Activated CD4-positive, alpha-beta memory T cell treated with anti-CD3 and anti-CD28 coated beads, Interleukin-2, amount 10 ng/mL, durations not matched to agents 7 days and 5 days (primary cell): ENCODE data around the gene MDM4. TPM values are rescaled to one million over a fixed set of nuclear protein-coding genes. Genes with fewer than 3 reads are reported as not detected.
A peak's percentile ranks its signal among the peaks of the same experiment; 100 is the strongest.
"Not testable (repeated sequence)": the region's sequence is repeated elsewhere in the genome, so short reads cannot be mapped to it uniquely, and the experiment has no call there.

ENCODE experiments used
- CTCF ChIA-PET: fragments of 350-600 bp; sonication (Branson Sonifier 250); formaldehyde crosslinking; loops from one replicate; lab custom pipeline; 2021; ENCODE audit warnings: antibody characterized with exemption, inconsistent platforms; lab: Charles Lee
- POLR2A ChIA-PET: fragments of 350-600 bp; sonication (Branson Sonifier 250); formaldehyde crosslinking; loops from one replicate; lab custom pipeline; 2021; ENCODE audit warnings: antibody characterized with exemption; lab: Charles Lee
- DNase-seq: peaks from one replicate; pipeline ENCODE4 v3.0.0-alpha.2; 2020
- H3K27ac Mint-ChIP-seq: one replicate; pipeline ENCODE4 v1.8.0; 2021; ENCODE audit warnings: mild to moderate bottlenecking, mixed read lengths
- H3K27me3 Mint-ChIP-seq: one replicate; pipeline ENCODE4 v1.8.0; 2021; ENCODE audit warnings: mixed read lengths
- H3K36me3 Mint-ChIP-seq: one replicate; pipeline ENCODE4 v1.8.0; 2021; ENCODE audit warnings: low read depth, mixed read lengths
- H3K4me1 Mint-ChIP-seq: one replicate; pipeline ENCODE4 v1.8.0; 2021; ENCODE audit warnings: mixed read lengths
- H3K4me3 Mint-ChIP-seq: one replicate; pipeline ENCODE4 v1.8.0; 2021; ENCODE audit warnings: mild to moderate bottlenecking, mixed read lengths
- H3K9me3 Mint-ChIP-seq: one replicate; pipeline ENCODE4 v1.8.0; 2021; ENCODE audit warnings: mixed read lengths
- total RNA-seq, 2 experiments: library from RNA; stranded (reverse); gene quantifications; one replicate each; pipeline ENCODE4 v1.2.3, GENCODE V29; 2021

Gene MDM4
- total RNA-seq, 2 experiments from 2014 or later, result 85.1 to 95.4 TPM

DNA sequence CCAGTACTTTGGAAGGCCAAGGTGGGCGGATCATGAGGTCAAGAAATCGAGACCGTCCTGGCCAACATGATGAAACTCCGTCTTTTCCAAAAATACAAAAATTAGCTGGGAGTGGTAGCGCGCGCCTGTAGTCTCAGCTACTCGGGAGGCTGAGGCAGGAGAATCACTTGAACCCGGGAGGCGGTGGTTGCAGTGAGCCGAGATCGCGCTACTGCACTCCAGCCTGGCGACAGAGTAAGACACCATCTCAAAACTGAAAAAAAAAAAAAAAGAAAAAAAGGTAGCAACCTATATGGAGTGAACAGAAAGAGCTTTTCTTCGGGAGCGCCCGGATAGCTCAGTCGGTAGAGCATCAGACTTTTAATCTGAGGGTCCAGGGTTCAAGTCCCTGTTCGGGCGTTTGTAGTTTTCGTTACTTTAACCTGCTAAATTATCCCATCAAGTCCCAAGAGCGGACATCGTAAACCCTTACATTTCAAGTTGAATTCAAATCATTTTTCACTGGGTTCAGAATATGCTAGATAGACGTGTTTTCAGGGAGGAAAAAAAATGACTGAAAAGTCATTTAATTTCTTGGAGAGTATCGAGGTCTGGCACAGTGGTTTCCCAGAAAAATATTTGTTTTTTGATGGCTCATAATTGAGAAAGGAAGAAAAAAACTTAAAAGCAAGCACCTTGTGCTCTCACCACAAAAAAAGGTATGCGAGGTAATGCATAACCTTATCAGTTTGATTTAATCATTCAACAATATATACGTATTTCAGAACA, 9.8 kb upstream of the MDM4 start:
- peak; percentile 82 for DNase-seq
- Mint-ChIP-seq H3K27ac (peak overlapping the region; percentile 98), H3K9me3 (no peaks in the 10 kb centered on the region), H3K4me3 (peak overlapping the region; percentile 84), H3K27me3 (no peaks in the 10 kb centered on the region), H3K36me3 (peaks cover 7% of the 10 kb centered on the region), H3K4me1 (peaks cover 37% of the 10 kb centered on the region)
- ChIA-PET CTCF (interaction anchor here (0.8 to 19.8 kb wide), 21 partner anchors 9 to 301 kb away, joined by 3 to 519 read pairs (median 6); partner anchors contain the start of genes MDM4 and PIK3C2B), POLR2A (interaction anchor here (0.7 to 4.4 kb wide), 18 partner anchors 8 to 96 kb away, joined by 3 to 140 read pairs (median 6); partner anchors contain the start of genes MDM4 and PIK3C2B)

GRCh38 chr1:204506969-204507316, 9.3 kb upstream of the MDM4 start:
- CTCF ChIA-PET, result interaction anchor here (0.9 to 19.8 kb wide), 19 partner anchors 9 to 300 kb away, joined by 3 to 519 read pairs (median 6); partner anchors contain the start of genes MDM4 and PIK3C2B
- POLR2A ChIA-PET, result interaction anchor here (0.9 to 4.4 kb wide), 16 partner anchors 9 to 97 kb away, joined by 3 to 140 read pairs (median 7); partner anchors contain the start of genes MDM4 and PIK3C2B
- H3K27ac Mint-ChIP-seq, result peak overlapping the region; percentile 98

DNA sequence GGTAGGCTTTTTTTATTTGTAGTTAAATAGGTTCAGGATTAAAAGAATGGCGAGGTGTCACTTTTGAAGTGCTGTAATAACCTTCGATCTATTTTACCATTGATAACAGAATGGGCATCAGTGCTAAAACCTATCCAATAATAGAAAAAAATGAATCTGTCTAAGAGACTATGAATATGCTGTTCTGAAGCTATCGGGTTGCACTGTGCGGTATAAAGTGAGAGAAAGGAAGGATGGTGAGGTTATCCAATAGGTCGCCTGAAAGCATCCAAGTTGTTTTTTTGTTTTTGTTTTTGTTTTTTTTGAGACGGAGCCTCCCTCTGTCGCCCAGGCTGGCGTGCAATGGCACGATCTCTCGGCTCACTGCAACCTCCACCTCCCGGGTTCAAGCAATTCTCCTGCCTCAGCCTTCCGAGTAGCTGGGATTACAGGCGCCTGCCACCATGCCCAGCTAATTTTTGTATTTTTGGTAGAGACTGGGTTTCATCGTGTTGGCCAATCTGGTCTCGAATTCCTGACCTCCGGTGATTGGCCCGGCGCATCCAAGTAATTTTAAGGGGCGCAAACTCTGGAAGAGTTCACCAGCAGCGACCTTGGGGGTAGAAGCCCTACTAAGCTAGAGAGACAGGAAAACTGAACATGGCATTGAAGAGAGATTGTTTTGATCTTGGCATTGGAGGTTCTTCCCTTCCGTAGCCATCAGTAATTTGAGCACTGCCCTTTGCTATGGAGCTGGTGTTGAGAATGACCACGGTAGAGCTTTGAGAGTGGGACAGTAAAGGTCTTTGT, 8.7 kb upstream of the MDM4 start:
- Mint-ChIP-seq H3K4me3 (peak overlapping the region; percentile 84), H3K9me3 (no peaks in the 10 kb centered on the region), H3K27me3 (no peaks in the 10 kb centered on the region), H3K27ac (peak overlapping the region; percentile 98), H3K4me1 (peaks cover 44% of the 10 kb centered on the region), H3K36me3 (peaks cover 7% of the 10 kb centered on the region)
- POLR2A ChIA-PET, result interaction anchor here (0.9 to 4.4 kb wide), 14 partner anchors 9 to 97 kb away, joined by 3 to 140 read pairs (median 7); partner anchors contain the start of genes MDM4 and PIK3C2B
- CTCF ChIA-PET, result interaction anchor here (1.2 to 19.8 kb wide), 13 partner anchors 9 to 300 kb away, joined by 3 to 519 read pairs (median 10); partner anchors contain the start of genes MDM4 and PIK3C2B
- DNase-seq, result peak; percentile 35

More at GRCh38 chr1:204506969-204507316, 9.3 kb upstream of the MDM4 start:
- peak; percentile 90 for DNase-seq
- Mint-ChIP-seq H3K27me3 (no peaks in the 10 kb centered on the region), H3K4me1 (peaks cover 39% of the 10 kb centered on the region), H3K4me3 (peak overlapping the region; percentile 84), H3K9me3 (no peaks in the 10 kb centered on the region), H3K36me3 (peaks cover 7% of the 10 kb centered on the region)

GRCh38 chr1:204509186-204509635, 7.0 kb upstream of the MDM4 start:
- DNase-seq, result no peak
- peaks cover 50% of the 10 kb centered on the region for H3K4me1 Mint-ChIP-seq
- H3K27ac Mint-ChIP-seq, result no peak overlapping the region

DNA sequence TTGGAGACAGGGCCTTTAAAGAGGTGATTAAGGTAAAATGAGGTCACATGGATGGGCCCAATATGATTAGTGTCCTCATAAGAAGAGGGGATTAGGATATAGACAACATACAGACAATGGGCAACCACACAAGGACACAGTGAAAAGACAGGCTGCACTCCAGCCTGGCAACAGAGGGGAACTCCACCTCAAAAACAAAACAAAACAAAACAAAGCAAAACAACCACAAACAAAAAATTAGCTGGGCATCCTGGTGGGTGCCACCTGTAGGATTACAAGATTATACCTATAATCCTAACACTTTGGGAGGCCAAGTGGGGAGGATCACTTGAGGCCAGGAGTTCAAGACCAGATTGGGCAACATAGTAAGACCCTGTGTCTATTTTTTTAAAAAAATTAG, 4.8 kb upstream of the MDM4 start:
- CTCF ChIA-PET, result no interaction called here
- peaks cover 4% of the 10 kb centered on the region for H3K36me3 Mint-ChIP-seq
- H3K27me3 Mint-ChIP-seq, result no peaks in the 10 kb centered on the region
- H3K27ac Mint-ChIP-seq, result peak overlapping the region; percentile 56
- no peaks in the 10 kb centered on the region for H3K9me3 Mint-ChIP-seq
- no peak overlapping the region for H3K4me3 Mint-ChIP-seq
- POLR2A ChIA-PET, result no interaction called here
- H3K4me1 Mint-ChIP-seq, result peaks cover 44% of the 10 kb centered on the region
- DNase-seq, result no peak

More at GRCh38 chr1:204509186-204509635, 7.0 kb upstream of the MDM4 start:
- Mint-ChIP-seq H3K4me3 (no peak overlapping the region), H3K36me3 (peaks cover 7% of the 10 kb centered on the region), H3K9me3 (no peaks in the 10 kb centered on the region), H3K27me3 (no peaks in the 10 kb centered on the region)
- POLR2A ChIA-PET, result interaction anchor here (3.2 kb wide), 1 partner anchor 17 kb away, joined by 13 read pairs; no protein-coding TSS in a partner anchor
- CTCF ChIA-PET, result interaction anchor here (5.2 to 19.8 kb wide), 4 partner anchors 7 to 111 kb away, joined by 37 to 519 read pairs (median 220); partner anchors contain the start of gene MDM4

- Mint-ChIP-seq H3K36me3 (peaks cover 4% of the 10 kb centered on the region), H3K27ac (peak overlapping the region; percentile 99), H3K4me3 (peak overlapping the region; percentile 77), H3K4me1 (peaks cover 40% of the 10 kb centered on the region), H3K9me3 (no peaks in the 10 kb centered on the region), H3K27me3 (no peaks in the 10 kb centered on the region)
- ChIA-PET CTCF (interaction anchor here (0.7 to 7.2 kb wide), 8 partner anchors 6 to 294 kb away, joined by 3 to 71 read pairs (median 4); partner anchors contain the start of gene PIK3C2B), POLR2A (interaction anchor here (0.8 to 2.0 kb wide), 10 partner anchors 8 to 106 kb away, joined by 3 to 9 read pairs (median 4); partner anchors contain the start of gene PIK3C2B)
- DNase-seq, result peak; percentile 59
These were observed 3.0 kb upstream of the MDM4 start for GRCh38 chr1:204513117-204513716.

- H3K4me3 Mint-ChIP-seq, result peak overlapping the region; percentile 14
- peaks cover 53% of the 10 kb centered on the region for H3K4me1 Mint-ChIP-seq
- H3K27ac Mint-ChIP-seq, result peak overlapping the region; percentile 38
- ChIA-PET POLR2A (interaction anchor here (0.6 to 6.4 kb wide), 8 partner anchors 8 to 292 kb away, joined by 3 to 140 read pairs (median 6); no protein-coding TSS in a partner anchor), CTCF (interaction anchor here (0.7 to 7.2 kb wide), 6 partner anchors 8 to 68 kb away, joined by 3 to 71 read pairs (median 6); no protein-coding TSS in a partner anchor)
- H3K9me3 Mint-ChIP-seq, result no peaks in the 10 kb centered on the region
- DNase-seq, result no peak
- H3K27me3 Mint-ChIP-seq, result no peaks in the 10 kb centered on the region
- peaks cover 17% of the 10 kb centered on the region for H3K36me3 Mint-ChIP-seq
These were observed 1.4 kb upstream of the MDM4 start for GRCh38 chr1:204514828-204515227.

DNA sequence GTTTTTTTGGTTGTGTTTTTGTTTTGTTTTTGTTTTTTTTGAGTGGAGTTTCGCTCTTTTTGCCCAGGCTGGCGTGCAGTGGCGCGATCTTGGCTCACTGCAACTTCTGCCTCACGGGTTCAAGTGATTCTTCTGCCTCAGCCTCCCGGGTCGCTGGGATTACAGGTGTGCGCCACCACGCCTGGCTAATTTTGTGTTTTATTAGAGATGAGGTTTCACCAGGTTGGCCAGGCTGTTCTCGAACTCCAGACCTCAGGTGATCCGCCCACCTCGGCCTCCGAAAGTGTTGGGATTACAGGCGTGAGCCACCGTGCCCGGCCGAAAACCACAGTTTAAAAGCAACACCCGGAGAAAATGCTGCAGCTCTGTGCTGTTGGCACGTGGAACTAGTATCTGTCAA, 1.2 kb downstream of the MDM4 start:
- not testable (repeated sequence) for DNase-seq, H3K27ac Mint-ChIP-seq, H3K9me3 Mint-ChIP-seq, H3K27me3 Mint-ChIP-seq, H3K4me3 Mint-ChIP-seq
- H3K36me3 Mint-ChIP-seq, result peaks cover 31% of the 10 kb centered on the region
- CTCF ChIA-PET, result interaction anchor here (0.5 to 7.2 kb wide), 10 partner anchors 10 to 570 kb away, joined by 3 to 71 read pairs (median 6); no protein-coding TSS in a partner anchor
- peaks cover 63% of the 10 kb centered on the region for H3K4me1 Mint-ChIP-seq
- POLR2A ChIA-PET, result interaction anchor here (0.6 to 6.4 kb wide), 14 partner anchors 10 to 698 kb away, joined by 3 to 140 read pairs (median 10); partner anchors contain the start of gene PIK3C2B

DNA sequence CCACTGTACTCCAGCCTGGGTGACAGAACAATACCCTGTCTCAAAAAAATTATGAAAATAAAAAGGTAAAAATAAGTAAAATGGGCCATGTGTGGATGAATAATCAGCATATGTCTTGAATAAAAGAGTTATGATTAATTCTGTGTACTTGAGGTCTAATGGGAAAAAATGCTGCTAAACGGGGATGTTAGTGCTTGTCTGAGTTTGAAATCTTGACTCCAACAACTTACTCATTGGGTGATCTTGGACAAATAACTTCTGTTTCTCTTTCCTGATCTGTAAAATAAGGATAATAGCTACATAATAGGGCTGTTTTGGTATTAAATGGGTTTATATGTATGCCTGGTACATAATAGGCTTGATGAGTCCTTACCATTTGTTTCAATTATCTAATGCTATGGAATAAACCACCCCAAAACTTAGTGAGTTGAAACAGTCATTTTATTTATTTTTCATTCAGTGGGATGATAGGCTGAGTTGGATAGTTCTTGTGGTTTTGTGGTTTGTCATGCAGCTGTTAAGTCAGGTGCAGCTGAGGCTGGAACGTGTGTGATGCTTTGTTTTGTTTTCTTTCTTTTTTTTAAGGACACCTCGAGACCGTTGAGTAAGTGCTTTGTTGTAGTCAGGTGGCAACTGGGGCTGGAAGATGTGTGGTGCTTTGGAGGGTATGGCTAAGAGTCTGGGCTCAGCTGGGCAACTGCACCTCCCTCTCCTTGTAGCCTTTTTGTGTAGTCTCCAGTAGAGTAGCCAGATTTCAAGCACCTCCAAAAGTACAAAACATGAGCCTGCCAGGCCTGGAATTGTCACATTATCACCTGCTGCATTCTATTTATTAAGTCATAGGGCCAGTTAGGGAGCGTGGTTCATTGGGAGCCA, 4.9 kb downstream of the MDM4 start:
- ChIA-PET CTCF (interaction anchor here (0.7 to 2.0 kb wide), 6 partner anchors 12 to 243 kb away, joined by 3 to 7 read pairs (median 4); no protein-coding TSS in a partner anchor), POLR2A (interaction anchor here (0.7 to 2.7 kb wide), 6 partner anchors 8 to 44 kb away, joined by 3 to 14 read pairs (median 8); no protein-coding TSS in a partner anchor)
- Mint-ChIP-seq H3K27me3 (no peaks in the 10 kb centered on the region), H3K36me3 (peaks cover 56% of the 10 kb centered on the region), H3K4me1 (peaks cover 57% of the 10 kb centered on the region), H3K27ac (peak overlapping the region; percentile 81), H3K4me3 (peak overlapping the region; percentile 14), H3K9me3 (peaks cover 11% of the 10 kb centered on the region)
- DNase-seq, result peak; percentile 71

- CTCF ChIA-PET, result interaction anchor here (1.0 to 2.0 kb wide), 4 partner anchors 11 to 242 kb away, joined by 3 to 7 read pairs (median 4); no protein-coding TSS in a partner anchor
- DNase-seq, H3K27me3 Mint-ChIP-seq, H3K4me3 Mint-ChIP-seq: not testable (repeated sequence)
- Mint-ChIP-seq H3K9me3 (peaks cover 11% of the 10 kb centered on the region), H3K36me3 (peaks cover 64% of the 10 kb centered on the region), H3K27ac (peak overlapping the region; percentile 22), H3K4me1 (peaks cover 53% of the 10 kb centered on the region)
- POLR2A ChIA-PET, result interaction anchor here (0.7 to 2.7 kb wide), 6 partner anchors 9 to 43 kb away, joined by 3 to 14 read pairs (median 8); no protein-coding TSS in a partner anchor
These were observed 5.8 kb downstream of the MDM4 start for GRCh38 chr1:204521941-204522521.
